NCI-H2107 (cell line): ENCODE measurements around the gene ZNF23.

Source experiments
- DNase-seq: peaks from one replicate; lab custom pipeline; 2025; lab: John Stamatoyannopoulos, UW

The ZNF23 gene

DNA sequence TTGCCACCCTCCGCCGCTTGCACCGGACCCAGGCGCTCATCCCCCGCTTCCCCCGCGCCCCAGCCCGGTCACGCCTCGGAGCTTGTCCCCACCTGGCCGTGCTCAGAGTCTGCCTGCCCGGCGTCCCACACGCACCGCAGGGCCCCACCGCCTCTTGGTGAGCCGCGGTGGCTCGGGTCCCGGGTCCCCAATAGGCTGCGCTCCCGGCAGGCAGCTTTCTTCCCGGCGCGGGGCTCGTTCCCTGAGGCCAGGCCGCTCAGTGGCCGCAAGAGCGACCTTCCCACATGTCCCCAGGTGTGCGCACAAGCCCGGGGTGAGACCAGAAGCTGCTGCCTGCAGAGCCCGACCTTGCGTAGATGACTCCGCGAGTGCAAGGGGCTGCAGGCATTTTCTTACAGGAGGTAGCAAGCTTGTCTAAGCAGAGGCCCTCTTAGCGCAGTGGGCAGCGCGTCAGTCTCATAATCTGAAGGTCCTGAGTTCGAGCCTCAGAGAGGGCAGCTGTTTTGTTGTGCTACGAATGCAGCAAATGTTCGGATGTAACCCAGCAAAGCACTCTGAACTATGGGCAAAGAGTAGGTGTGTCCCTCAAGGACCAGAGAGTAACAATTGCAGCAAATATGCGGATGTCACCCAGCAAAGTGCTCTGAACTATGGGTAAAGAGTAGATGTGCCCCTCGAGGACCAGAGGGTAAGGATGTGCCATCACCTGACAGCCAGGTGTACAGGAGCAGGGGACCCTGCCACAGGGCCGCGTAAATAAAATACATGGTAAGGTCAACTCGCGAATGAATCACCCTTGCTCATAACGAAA, 35.8 kb downstream of the ZNF23 start:
- no peak for DNase-seq

- no peak for DNase-seq
These were observed 36.3 kb downstream of the ZNF23 start for GRCh38 chr16:71425746-71426068.

- DNase-seq, result no peak
These were observed 37.4 kb downstream of the ZNF23 start for GRCh38 chr16:71424626-71425025.

DNA sequence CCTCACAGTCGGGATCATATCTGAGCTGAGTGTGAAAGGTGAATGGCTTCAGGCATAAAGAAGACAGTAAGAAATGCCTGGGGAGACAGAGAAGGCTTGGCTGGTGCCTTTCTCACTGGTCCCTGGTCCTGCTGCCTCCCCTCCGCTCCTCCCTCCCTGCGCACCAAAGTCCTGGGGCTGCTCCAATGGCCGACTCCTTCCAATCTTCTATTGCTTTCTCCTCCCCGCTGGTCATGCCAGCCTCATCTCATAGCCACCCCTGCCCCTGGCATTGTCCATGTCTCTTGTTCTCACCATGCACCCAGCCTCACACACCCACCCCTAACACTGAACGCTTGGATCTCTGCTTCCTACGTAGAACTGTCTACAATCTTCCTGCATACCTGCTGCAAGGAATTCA, 38.2 kb downstream of the ZNF23 start:
- DNase-seq, result no peak

DNA sequence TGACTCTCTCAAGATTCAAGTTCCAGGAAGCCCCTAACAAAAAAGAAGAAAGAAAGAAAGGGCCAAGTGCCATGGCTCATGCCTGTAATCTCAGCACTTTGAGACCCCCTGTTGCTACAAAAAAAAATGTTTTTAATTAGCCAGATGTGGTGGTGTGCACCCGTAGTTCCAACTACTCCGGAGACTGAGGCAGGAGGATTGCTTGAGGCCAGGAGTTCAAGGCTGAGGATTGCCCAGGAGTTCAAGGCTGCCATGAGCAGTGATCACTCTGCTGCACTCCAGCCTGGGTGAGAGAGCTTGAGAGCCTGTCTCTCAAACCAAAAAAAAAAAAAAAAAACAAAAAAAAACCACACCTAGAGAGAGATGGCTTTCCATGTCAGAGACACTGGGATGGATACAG, 39.0 kb downstream of the ZNF23 start:
- no peak for DNase-seq

GRCh38 chr16:71421911-71422310, 40.1 kb downstream of the ZNF23 start:
- no peak for DNase-seq

- no peak for DNase-seq
These were observed 48.0 kb downstream of the ZNF23 start for GRCh38 chr16:71414038-71414437.

- DNase-seq, result no peak
These were observed 48.7 kb downstream of the ZNF23 start for GRCh38 chr16:71413341-71413740.

DNA sequence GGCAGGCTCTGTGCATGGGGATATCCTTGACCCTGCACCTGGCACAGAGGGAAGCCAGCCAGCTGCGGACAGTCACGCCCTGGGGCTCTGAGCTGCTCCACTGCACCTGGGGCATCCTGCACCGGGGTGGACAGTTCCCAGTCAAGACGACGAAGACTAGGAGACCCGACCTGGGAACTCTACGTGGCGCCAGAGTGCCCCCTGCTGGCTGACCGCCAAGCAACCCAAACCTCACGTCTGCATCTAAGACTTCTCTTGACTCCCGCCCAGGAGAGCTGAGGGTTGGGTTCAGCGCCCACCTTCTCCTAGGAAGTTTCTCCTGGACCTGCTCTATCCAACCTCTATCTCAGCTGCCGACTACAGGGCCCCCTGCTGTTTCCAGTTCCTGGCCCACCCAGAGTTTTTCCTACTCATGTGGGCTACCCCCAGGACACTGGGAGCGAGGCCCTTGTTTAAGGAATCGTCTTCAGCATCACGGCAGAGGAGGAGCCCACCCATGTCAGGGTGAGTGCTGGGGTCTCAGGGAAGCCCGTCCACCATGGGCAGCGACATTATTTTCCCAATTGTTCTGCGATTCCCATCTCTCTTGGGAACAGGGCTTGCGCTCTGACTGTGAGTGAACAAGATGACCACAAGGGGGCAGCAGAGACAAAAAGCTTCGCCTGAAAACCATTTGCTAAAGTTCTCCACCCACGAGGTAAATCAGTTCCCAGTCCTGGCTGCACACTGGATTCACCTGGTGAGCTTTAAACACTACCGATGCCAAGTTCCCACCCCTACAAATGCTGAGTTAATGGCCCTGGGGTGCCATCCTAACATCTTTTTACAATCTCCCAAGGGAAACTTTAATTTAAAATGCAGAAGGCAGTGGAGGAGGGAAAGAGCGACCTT, 49.5 kb downstream of the ZNF23 start:
- peak; percentile 50 for DNase-seq

GRCh38 chr16:71410146-71410545, 51.9 kb downstream of the ZNF23 start:
- DNase-seq, result no peak

DNA sequence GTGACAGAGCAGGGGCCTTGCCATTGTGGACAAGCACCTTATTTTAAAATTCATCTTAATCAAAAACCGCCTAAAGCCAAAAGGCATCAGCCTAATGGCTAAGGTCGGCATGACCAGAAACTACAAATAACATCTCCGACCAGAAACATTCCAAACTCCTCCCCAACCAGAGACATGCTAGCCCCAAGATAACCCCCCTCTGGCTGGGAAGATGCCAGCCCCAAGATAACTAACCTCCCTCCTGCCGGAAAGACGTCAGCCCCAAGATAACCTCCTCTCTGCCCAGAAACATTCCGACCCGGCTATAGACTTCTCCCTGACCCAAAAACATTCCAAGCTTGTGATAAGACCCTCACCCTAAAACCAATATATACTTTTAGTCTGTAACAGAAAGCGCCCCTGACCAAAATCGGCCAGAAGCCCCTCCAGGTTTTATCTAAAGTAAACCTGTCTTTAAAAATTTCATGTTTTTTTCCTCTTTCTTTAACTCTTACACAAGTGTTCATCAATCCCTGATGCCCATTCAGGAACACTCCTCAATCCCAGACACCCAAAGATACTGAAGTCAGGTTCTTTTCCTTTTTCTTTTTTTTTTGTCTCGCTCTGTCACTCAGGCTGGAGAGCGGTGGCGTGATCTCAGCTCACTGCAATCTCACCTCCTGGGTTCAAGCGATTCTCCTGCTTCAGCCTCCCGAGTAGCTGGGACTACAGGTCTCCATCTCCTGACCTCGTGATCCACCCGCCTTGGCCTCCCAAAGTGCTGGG, 52.9 kb downstream of the ZNF23 start:
- DNase-seq, result no peak

- no peak for DNase-seq
These were observed 53.5 kb downstream of the ZNF23 start for GRCh38 chr16:71408536-71408935.

GRCh38 chr16:71407731-71408130, 54.3 kb downstream of the ZNF23 start:
- DNase-seq, result no peak

GRCh38 chr16:71406724-71407123, 55.3 kb downstream of the ZNF23 start:
- no peak for DNase-seq

GRCh38 chr16:71406316-71406715, 55.7 kb downstream of the ZNF23 start:
- DNase-seq, result no peak

DNA sequence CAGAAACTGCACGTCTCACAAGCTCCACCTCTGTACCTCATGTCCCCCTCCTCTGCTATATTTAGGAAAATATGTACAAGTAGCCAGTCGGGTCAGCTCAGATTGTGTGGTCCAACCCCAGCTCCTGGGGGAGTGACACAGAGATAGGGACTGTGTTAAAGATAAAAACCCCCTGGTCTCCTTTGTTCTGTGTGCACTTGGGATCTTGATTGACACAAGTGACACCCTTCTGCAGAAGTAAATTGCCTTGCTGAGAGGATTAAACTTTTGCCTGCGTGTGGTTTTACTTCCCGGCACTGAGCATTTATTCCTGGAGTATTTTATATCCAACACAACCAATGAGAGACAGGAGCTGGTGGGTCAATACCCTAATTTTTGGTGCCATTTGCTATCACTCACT, 57.7 kb downstream of the ZNF23 start:
- DNase-seq, result no peak

DNA sequence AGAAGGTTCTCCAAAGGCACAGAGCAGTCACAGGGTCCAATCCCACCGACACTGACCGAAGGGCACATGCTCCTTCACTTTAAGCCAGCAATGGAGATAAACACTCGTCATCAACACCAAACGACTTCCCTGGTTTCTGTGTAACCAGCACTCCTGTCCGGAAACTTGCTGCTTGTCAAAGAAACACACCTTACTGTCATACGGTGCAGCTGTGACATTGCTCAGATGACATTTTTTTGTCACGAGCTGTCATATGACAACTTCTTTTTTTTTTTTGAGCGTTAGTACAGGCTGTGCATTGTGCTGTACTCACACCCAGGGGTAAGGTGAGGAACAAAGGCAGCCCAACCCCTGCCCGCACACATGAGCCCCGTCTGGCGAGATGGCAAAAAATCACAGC, 59.4 kb downstream of the ZNF23 start:
- no peak for DNase-seq

GRCh38 chr16:71402007-71402406, 60.0 kb downstream of the ZNF23 start:
- DNase-seq, result no peak

DNA sequence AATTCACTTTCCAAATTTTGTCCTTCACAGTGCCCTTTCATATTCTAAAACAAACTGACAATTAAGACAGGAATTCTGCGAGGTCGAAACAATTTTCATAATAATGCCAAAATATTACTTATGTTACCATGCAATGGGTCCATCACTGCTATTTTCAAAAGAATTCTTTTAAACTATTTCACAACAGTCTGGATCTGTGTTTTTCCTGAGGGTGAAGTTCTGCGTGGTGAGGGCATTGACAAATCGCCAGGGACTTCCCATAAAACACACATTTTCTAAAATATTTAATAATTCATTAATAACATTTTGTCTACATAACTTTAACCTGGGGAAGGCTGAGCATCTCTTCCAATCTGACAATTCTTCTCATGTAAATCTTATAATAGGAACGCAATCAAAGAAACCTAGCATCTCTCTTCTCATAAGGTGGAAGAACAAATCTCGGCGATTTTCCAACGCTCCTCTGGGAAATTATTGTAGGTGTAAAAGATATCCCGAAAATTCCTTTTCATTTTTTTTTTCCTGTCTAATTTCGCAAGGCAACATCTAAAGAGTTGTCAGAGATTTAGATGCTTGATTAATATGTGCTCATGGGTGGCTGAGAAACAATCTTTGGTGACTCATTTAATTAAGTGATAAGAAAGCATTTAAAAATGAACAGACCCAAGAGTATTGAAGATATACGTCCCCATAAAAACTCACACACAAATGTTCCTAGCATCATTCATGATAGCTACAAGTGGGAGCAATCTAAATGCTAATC, 62.1 kb downstream of the ZNF23 start:
- no peak for DNase-seq
